Small intestine (tissue), 7 donors: ENCODE results near the gene WDR49. TPM values are rescaled to one million over a fixed set of nuclear protein-coding genes. Genes with fewer than 3 reads are reported as not detected.
"Not testable (repeated sequence)": the region's sequence is repeated elsewhere in the genome, so short reads cannot be mapped to it uniquely, and the experiment has no call there.

Experiments
- DNase-seq, 2 donors: peaks; one replicate each; pipeline versions ENCODE4 v3.0.0 to v3.0.0-alpha.2; 2013
- FAIRE-seq: peaks from 2 replicates; lab custom pipeline; 2012; peaks lifted over from hg19 to GRCh38; lab: Jason Lieb, UNC
- H3K27ac ChIP-seq, 3 donors: one replicate each; pipeline ENCODE4 v1.5.1; 2013; ENCODE audit warnings: low read length in 2 of 3, mild to moderate bottlenecking in 2 of 3, control low read depth in 1 of 3, inconsistent platforms in 1 of 3, low read depth in 1 of 3, moderate library complexity in 1 of 3
- H3K27me3 ChIP-seq, 3 donors: one replicate each; pipeline ENCODE4 v1.6.1; 2013; ENCODE audit warnings: low read length in 3 of 3, inconsistent platforms in 1 of 3; ENCODE audit not compliant: control insufficient read depth in 3 of 3, insufficient read depth in 3 of 3
- H3K36me3 ChIP-seq, 3 donors: one replicate each; pipeline ENCODE4 v1.6.1; 2013; ENCODE audit warnings: low read length in 3 of 3, inconsistent platforms in 1 of 3, low read depth in 1 of 3, mild to moderate bottlenecking in 1 of 3, moderate library complexity in 1 of 3; ENCODE audit not compliant: control insufficient read depth in 3 of 3, insufficient read depth in 2 of 3
- H3K4me1 ChIP-seq, 3 donors: one replicate each; pipeline ENCODE4 v1.6.1; 2013; ENCODE audit warnings: low read length in 2 of 3, inconsistent platforms in 1 of 3, low read depth in 1 of 3, mild to moderate bottlenecking in 1 of 3, moderate library complexity in 1 of 3; ENCODE audit not compliant: control insufficient read depth in 3 of 3, insufficient read depth in 2 of 3
- H3K4me3 ChIP-seq, 3 donors: one replicate each; pipeline ENCODE4 v1.5.1; 2013; ENCODE audit warnings: low read length in 3 of 3, control low read depth in 1 of 3, inconsistent platforms in 1 of 3, low read depth in 1 of 3, mild to moderate bottlenecking in 1 of 3, moderate library complexity in 1 of 3
- H3K9me3 ChIP-seq, 2 donors: one replicate each; pipeline ENCODE4 v1.6.1; 2013; ENCODE audit warnings: low read depth in 1 of 2, low read length in 1 of 2; ENCODE audit not compliant: control insufficient read depth in 2 of 2, insufficient read depth in 1 of 2
- WGBS, 3 donors: extraction: QIAGEN DNeasy Blood & Tissue Kit; methylation state at CpG; one replicate each; pipeline ENCODE4 v1.1.7; 2013; 5-methylcytosine and 5-hydroxymethylcytosine counted together
- polyA plus RNA-seq, 4 donors: library from polyadenylated mRNA; stranded (reverse) in 3 of 4; unstranded in 1 of 4; fragments of 200-250 nt in 3 of 4; fragments of 120-200 nt in 1 of 4; gene quantifications; one replicate each; pipeline versions ENCODE4 v1.2.1 to v1.2.3, GENCODE V29; 2013
- donor health status: healthy with polysubstance abuse.
- donor health status: control.
- donor health status: control.
- donor health status: Bipolar disorder and iron deficiency.
- donor health status: healthy.

Gene WDR49
- polyA plus RNA-seq, 4 donors: 0.03 to 5.6 (median 2.2) TPM

GRCh38 chr3:167653155-167653554, 587 bp downstream of the WDR49 start:
- Histone ChIP-seq H3K36me3 (no peaks in the 10 kb centered on the region), H3K4me3 (no peak overlapping the region), H3K9me3 (peaks cover 0 to 4% of the 10 kb centered on the region in 2 donors), H3K27me3 (no peaks in the 10 kb centered on the region), H3K27ac (no peak overlapping the region), H3K4me1 (peaks cover 0 to 7% (median 3%) of the 10 kb centered on the region in 3 donors)
- 3 to 64% (median 36%) methylated on average over 1 of the region's 1 CpG for WGBS, 3 donors
- DNase-seq: peak in 1 of 2 donors; percentile 29
- no peak for FAIRE-seq

DNA sequence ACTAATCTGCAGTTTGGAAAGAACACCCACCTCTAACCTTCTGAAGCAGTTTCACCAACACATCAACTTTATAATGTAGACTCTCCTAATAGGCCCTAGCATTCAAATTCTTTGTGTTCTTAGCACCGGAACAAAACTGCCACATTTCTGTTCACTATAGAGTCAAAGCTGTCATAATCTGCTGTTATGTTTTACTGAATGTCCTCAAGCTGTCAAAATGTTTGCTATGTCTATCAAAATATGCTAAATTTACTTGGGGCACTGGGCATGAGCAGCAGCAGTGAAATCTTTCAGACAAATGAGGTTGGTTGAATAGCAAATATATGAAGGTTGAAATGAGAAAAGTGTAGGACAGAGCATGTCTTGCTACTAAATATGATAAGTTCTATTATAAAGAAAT, 1.9 kb downstream of the WDR49 start:
- no peaks in the 10 kb centered on the region for H3K27me3 ChIP-seq
- H3K36me3 ChIP-seq: no peaks in the 10 kb centered on the region
- H3K4me3 ChIP-seq: no peak overlapping the region
- H3K27ac ChIP-seq: no peak overlapping the region
- H3K9me3 ChIP-seq: peaks cover 0 to 4% of the 10 kb centered on the region in 2 donors
- DNase-seq (no peak), FAIRE-seq (no peak)
- 85 to 95% (median 88%) methylated on average over 1 of the region's 1 CpG for WGBS, 3 donors
- no peaks in the 10 kb centered on the region for H3K4me1 ChIP-seq

GRCh38 chr3:167650459-167650858, 3.3 kb downstream of the WDR49 start:
- Histone ChIP-seq H3K4me3 (no peak overlapping the region), H3K9me3 (peaks cover 0 to 4% of the 10 kb centered on the region in 2 donors), H3K27ac (no peak overlapping the region), H3K36me3 (no peaks in the 10 kb centered on the region), H3K27me3 (no peaks in the 10 kb centered on the region), H3K4me1 (no peaks in the 10 kb centered on the region)
- no peak for FAIRE-seq
- no peak for DNase-seq
- WGBS, 3 donors: 67 to 70% (median 68%) methylated on average over 2 of the region's 2 CpGs

- 0 to 50% (median 42%) methylated on average over 1 of the region's 1 CpG for WGBS, 3 donors
- Histone ChIP-seq H3K36me3 (no peaks in the 10 kb centered on the region), H3K4me3 (no peak overlapping the region), H3K9me3 (no peaks in the 10 kb centered on the region), H3K27ac (no peak overlapping the region), H3K27me3 (no peaks in the 10 kb centered on the region), H3K4me1 (no peaks in the 10 kb centered on the region)
- DNase-seq (peak; percentile 61 to 94), FAIRE-seq (no peak)
These were observed 4.0 kb downstream of the WDR49 start for GRCh38 chr3:167649746-167650145.

GRCh38 chr3:167644611-167645010, 9.1 kb downstream of the WDR49 start:
- no peaks in the 10 kb centered on the region for H3K36me3 ChIP-seq
- 71 to 94% (median 82%) methylated on average over 1 of the region's 1 CpG for WGBS, 3 donors
- no peaks in the 10 kb centered on the region for H3K27me3 ChIP-seq
- FAIRE-seq (no peak), DNase-seq (no peak)
- H3K4me3 ChIP-seq: no peak overlapping the region
- no peaks in the 10 kb centered on the region for H3K4me1 ChIP-seq
- no peak overlapping the region for H3K27ac ChIP-seq
- H3K9me3 ChIP-seq: no peaks in the 10 kb centered on the region

- Histone ChIP-seq H3K27me3 (no peaks in the 10 kb centered on the region), H3K27ac (no peak overlapping the region), H3K4me3 (no peak overlapping the region), H3K36me3 (no peaks in the 10 kb centered on the region), H3K4me1 (no peaks in the 10 kb centered on the region), H3K9me3 (no peaks in the 10 kb centered on the region)
- 50 to 63% (median 51%) methylated on average over 5 of the region's 5 CpGs for WGBS, 3 donors
- peak in 1 of 2 donors; percentile 3 for DNase-seq
- no peak for FAIRE-seq
These were observed 22.3 kb downstream of the WDR49 start for GRCh38 chr3:167631471-167631870.

DNA sequence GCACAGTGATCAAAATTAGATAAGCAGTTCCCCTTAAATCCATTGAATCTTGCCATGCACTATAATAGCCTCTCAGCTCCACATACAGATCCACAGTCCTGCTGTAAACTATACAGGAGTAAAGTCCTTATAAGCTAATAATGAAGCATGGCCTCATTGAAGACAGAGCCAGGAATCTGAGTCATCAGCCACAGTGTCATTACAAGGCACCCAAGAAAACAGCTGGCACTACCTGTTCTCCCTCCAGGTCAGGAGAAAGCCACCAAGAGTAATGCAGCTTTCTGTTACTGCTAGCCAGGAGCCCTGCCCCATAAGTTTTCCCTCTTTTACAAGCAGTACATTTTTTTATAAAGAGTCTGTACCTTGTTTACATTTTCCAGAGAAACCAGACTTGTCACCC, 27.3 kb downstream of the WDR49 start:
- DNase-seq: peak; percentile 4 to 85

GRCh38 chr3:167615030-167615429, 38.7 kb downstream of the WDR49 start:
- Histone ChIP-seq H3K27ac (no peak overlapping the region), H3K4me3 (no peak overlapping the region), H3K36me3 (no peaks in the 10 kb centered on the region), H3K27me3 (no peaks in the 10 kb centered on the region), H3K4me1 (no peaks in the 10 kb centered on the region), H3K9me3 (no peaks in the 10 kb centered on the region)
- WGBS, 3 donors: 90 to 92% (median 90%) methylated on average over 3 of the region's 3 CpGs
- FAIRE-seq (no peak), DNase-seq (no peak)

More for the DNA sequence above, 27.3 kb downstream of the WDR49 start:
- no peak overlapping the region for H3K4me3 ChIP-seq
- no peak for FAIRE-seq
- H3K27me3 ChIP-seq: no peaks in the 10 kb centered on the region
- H3K9me3 ChIP-seq: no peaks in the 10 kb centered on the region
- H3K27ac ChIP-seq: peak overlapping the region in 1 of 3 donors; percentile 41
- H3K4me1 ChIP-seq: no peaks in the 10 kb centered on the region
- no peaks in the 10 kb centered on the region for H3K36me3 ChIP-seq

- H3K27me3 ChIP-seq, FAIRE-seq, H3K4me3 ChIP-seq, H3K27ac ChIP-seq, DNase-seq, H3K4me1 ChIP-seq, H3K9me3 ChIP-seq, H3K36me3 ChIP-seq: not testable (repeated sequence)
- 76 to 79% (median 76%) methylated on average over 5 of the region's 5 CpGs for WGBS, 3 donors
These were observed 39.5 kb downstream of the WDR49 start for GRCh38 chr3:167614196-167614595.
